Activated T-helper 17 cell treated with anti-CD3 and anti-CD28 coated beads, Interleukin-2, amount 50 U/mL, for 72 hours (primary cell): ENCODE measurements around the gene CDHR2. TPM values are rescaled to one million over a fixed set of nuclear protein-coding genes. Genes with fewer than 3 reads are reported as not detected.
A peak's percentile ranks its signal among the peaks of the same experiment; 100 is the strongest.

ENCODE experiments used
- ATAC-seq: fragments of 150-1000 bp; cut with Tn5 transposase; replicated peaks from 2 replicates; pipeline ENCODE4 v1.10.0; 2021; ENCODE audit warnings: mild to moderate bottlenecking, moderate library complexity
- H3K27ac Mint-ChIP-seq: one replicate; pipeline ENCODE4 v1.8.0; 2022; ENCODE audit warnings: mixed read lengths
- H3K27me3 Mint-ChIP-seq: one replicate; pipeline ENCODE4 v1.8.0; 2022; ENCODE audit warnings: mixed read lengths
- H3K36me3 Mint-ChIP-seq: one replicate; pipeline ENCODE4 v1.8.0; 2022; ENCODE audit warnings: low read depth, mild to moderate bottlenecking, mixed read lengths
- H3K4me1 Mint-ChIP-seq: one replicate; pipeline ENCODE4 v1.8.0; 2022; ENCODE audit warnings: mixed read lengths
- H3K4me3 Mint-ChIP-seq: one replicate; pipeline ENCODE4 v1.8.0; 2022; ENCODE audit warnings: mild to moderate bottlenecking, mixed read lengths
- H3K9me3 Mint-ChIP-seq: one replicate; pipeline ENCODE4 v1.8.0; 2022; ENCODE audit warnings: mixed read lengths
- total RNA-seq, 2 donors: library from RNA; stranded (reverse); gene quantifications; one replicate each; pipeline ENCODE4 v1.2.3, GENCODE V29; 2022

The CDHR2 gene
- total RNA-seq, 2 donors from 2014 or later, result 0.50 to 0.69 TPM

GRCh38 chr5:176629317-176629852, 80.2 kb downstream of the CDHR2 start:
- H3K36me3 Mint-ChIP-seq, result no peaks in the 10 kb centered on the region
- no peak overlapping the region for H3K27ac Mint-ChIP-seq
- no peak for ATAC-seq
- no peaks in the 10 kb centered on the region for H3K4me1 Mint-ChIP-seq
- no peaks in the 10 kb centered on the region for H3K9me3 Mint-ChIP-seq
- H3K4me3 Mint-ChIP-seq, result peak overlapping the region; percentile 12
- H3K27me3 Mint-ChIP-seq, result peaks cover 49% of the 10 kb centered on the region

- Mint-ChIP-seq H3K27ac (no peak within 1 kb of the TSS), H3K36me3 (no peaks in the 10 kb centered on the region)
Observed at GRCh38 chr5:176629853-176630680, 80.9 kb downstream of the CDHR2 start, which contains the start of the genes EIF4E1B and SNCB. EIF4E1B (plus strand) TSS chr5:176630675; CDS start chr5:176642788, 12,113 bp downstream. SNCB (minus strand) TSS chr5:176630534; CDS start chr5:176629654, 880 bp downstream.

GRCh38 chr5:176630681-176631222, 81.6 kb downstream of the CDHR2 start:
- Mint-ChIP-seq H3K27ac (no peak overlapping the region), H3K4me3 (peak overlapping the region; percentile 48), H3K4me1 (no peaks in the 10 kb centered on the region), H3K9me3 (no peaks in the 10 kb centered on the region), H3K36me3 (no peaks in the 10 kb centered on the region), H3K27me3 (peaks cover 56% of the 10 kb centered on the region)
- no peak for ATAC-seq

More at GRCh38 chr5:176629853-176630680, 80.9 kb downstream of the CDHR2 start, which contains the start of the genes EIF4E1B and SNCB:
- ATAC-seq, result peak; percentile 84
- Mint-ChIP-seq H3K9me3 (no peaks in the 10 kb centered on the region), H3K4me1 (no peaks in the 10 kb centered on the region), H3K27me3 (peaks cover 53% of the 10 kb centered on the region), H3K4me3 (peak within 1 kb of the TSS; percentile 48)

- H3K9me3 Mint-ChIP-seq, result no peaks in the 10 kb centered on the region
- H3K4me3 Mint-ChIP-seq, result no peak overlapping the region
- no peaks in the 10 kb centered on the region for H3K4me1 Mint-ChIP-seq
- H3K36me3 Mint-ChIP-seq, result no peaks in the 10 kb centered on the region
- H3K27me3 Mint-ChIP-seq, result peaks cover 52% of the 10 kb centered on the region
- no peak for ATAC-seq
- H3K27ac Mint-ChIP-seq, result no peak overlapping the region
Observed at GRCh38 chr5:176631383-176632200, 82.5 kb downstream of the CDHR2 start.

GRCh38 chr5:176632745-176633144, 83.6 kb downstream of the CDHR2 start:
- H3K9me3 Mint-ChIP-seq, result no peaks in the 10 kb centered on the region
- H3K27ac Mint-ChIP-seq, result no peak overlapping the region
- H3K27me3 Mint-ChIP-seq, result peaks cover 42% of the 10 kb centered on the region
- no peaks in the 10 kb centered on the region for H3K36me3 Mint-ChIP-seq
- H3K4me1 Mint-ChIP-seq, result no peaks in the 10 kb centered on the region
- H3K4me3 Mint-ChIP-seq, result no peak overlapping the region
- ATAC-seq, result no peak

- Mint-ChIP-seq H3K4me1 (no peaks in the 10 kb centered on the region), H3K27ac (no peak overlapping the region), H3K4me3 (no peak overlapping the region), H3K9me3 (no peaks in the 10 kb centered on the region), H3K27me3 (peaks cover 35% of the 10 kb centered on the region), H3K36me3 (no peaks in the 10 kb centered on the region)
- ATAC-seq, result no peak
Observed at GRCh38 chr5:176633598-176633997, 84.5 kb downstream of the CDHR2 start.

- ATAC-seq, result no peak
- H3K9me3 Mint-ChIP-seq, result no peaks in the 10 kb centered on the region
- peaks cover 22% of the 10 kb centered on the region for H3K27me3 Mint-ChIP-seq
- H3K4me1 Mint-ChIP-seq, result no peaks in the 10 kb centered on the region
- no peak overlapping the region for H3K4me3 Mint-ChIP-seq
- H3K36me3 Mint-ChIP-seq, result no peaks in the 10 kb centered on the region
- no peak overlapping the region for H3K27ac Mint-ChIP-seq
Observed at GRCh38 chr5:176636426-176636825, 87.3 kb downstream of the CDHR2 start.

- no peak overlapping the region for H3K4me3 Mint-ChIP-seq
- no peaks in the 10 kb centered on the region for H3K36me3 Mint-ChIP-seq
- no peaks in the 10 kb centered on the region for H3K9me3 Mint-ChIP-seq
- no peak overlapping the region for H3K27ac Mint-ChIP-seq
- ATAC-seq, result no peak
- H3K4me1 Mint-ChIP-seq, result no peaks in the 10 kb centered on the region
- peaks cover 17% of the 10 kb centered on the region for H3K27me3 Mint-ChIP-seq
Observed at GRCh38 chr5:176637556-176637955, 88.4 kb downstream of the CDHR2 start.

- no peak for ATAC-seq
- H3K36me3 Mint-ChIP-seq, result no peaks in the 10 kb centered on the region
- H3K9me3 Mint-ChIP-seq, result no peaks in the 10 kb centered on the region
- no peak overlapping the region for H3K4me3 Mint-ChIP-seq
- H3K27ac Mint-ChIP-seq, result no peak overlapping the region
- peaks cover 16% of the 10 kb centered on the region for H3K27me3 Mint-ChIP-seq
- H3K4me1 Mint-ChIP-seq, result no peaks in the 10 kb centered on the region
Observed at GRCh38 chr5:176638437-176638836, 89.3 kb downstream of the CDHR2 start.

GRCh38 chr5:176639208-176639607, 90.1 kb downstream of the CDHR2 start:
- ATAC-seq, result no peak
- Mint-ChIP-seq H3K27me3 (peaks cover 8% of the 10 kb centered on the region), H3K4me3 (no peak overlapping the region), H3K36me3 (no peaks in the 10 kb centered on the region), H3K27ac (no peak overlapping the region), H3K4me1 (no peaks in the 10 kb centered on the region), H3K9me3 (no peaks in the 10 kb centered on the region)

- no peak for ATAC-seq
- H3K27ac Mint-ChIP-seq, result no peak overlapping the region
- no peaks in the 10 kb centered on the region for H3K4me1 Mint-ChIP-seq
- H3K9me3 Mint-ChIP-seq, result no peaks in the 10 kb centered on the region
- no peaks in the 10 kb centered on the region for H3K36me3 Mint-ChIP-seq
- H3K27me3 Mint-ChIP-seq, result peaks cover 5% of the 10 kb centered on the region
- no peak overlapping the region for H3K4me3 Mint-ChIP-seq
Observed at GRCh38 chr5:176639981-176640380, 90.8 kb downstream of the CDHR2 start.

- Mint-ChIP-seq H3K27ac (no peak overlapping the region), H3K27me3 (no peaks in the 10 kb centered on the region), H3K36me3 (no peaks in the 10 kb centered on the region), H3K4me1 (no peaks in the 10 kb centered on the region), H3K4me3 (no peak overlapping the region), H3K9me3 (no peaks in the 10 kb centered on the region)
- ATAC-seq, result no peak
Observed at GRCh38 chr5:176640616-176641015, 91.5 kb downstream of the CDHR2 start.

- Mint-ChIP-seq H3K4me3 (no peak overlapping the region), H3K36me3 (no peaks in the 10 kb centered on the region), H3K27ac (no peak overlapping the region), H3K4me1 (peaks cover 5% of the 10 kb centered on the region), H3K9me3 (no peaks in the 10 kb centered on the region), H3K27me3 (no peaks in the 10 kb centered on the region)
- ATAC-seq, result no peak
Observed at GRCh38 chr5:176642675-176643490, 93.7 kb downstream of the CDHR2 start.
